IPS DF 4.7 (cell line): ENCODE measurements around the gene MEIOB.

Source experiments
- DNase-seq: peaks from one replicate; pipeline ENCODE4 v3.0.0-alpha.2; 2013; ENCODE audit warnings: low spot score; ENCODE audit errors: extremely low read depth

The MEIOB gene

DNA sequence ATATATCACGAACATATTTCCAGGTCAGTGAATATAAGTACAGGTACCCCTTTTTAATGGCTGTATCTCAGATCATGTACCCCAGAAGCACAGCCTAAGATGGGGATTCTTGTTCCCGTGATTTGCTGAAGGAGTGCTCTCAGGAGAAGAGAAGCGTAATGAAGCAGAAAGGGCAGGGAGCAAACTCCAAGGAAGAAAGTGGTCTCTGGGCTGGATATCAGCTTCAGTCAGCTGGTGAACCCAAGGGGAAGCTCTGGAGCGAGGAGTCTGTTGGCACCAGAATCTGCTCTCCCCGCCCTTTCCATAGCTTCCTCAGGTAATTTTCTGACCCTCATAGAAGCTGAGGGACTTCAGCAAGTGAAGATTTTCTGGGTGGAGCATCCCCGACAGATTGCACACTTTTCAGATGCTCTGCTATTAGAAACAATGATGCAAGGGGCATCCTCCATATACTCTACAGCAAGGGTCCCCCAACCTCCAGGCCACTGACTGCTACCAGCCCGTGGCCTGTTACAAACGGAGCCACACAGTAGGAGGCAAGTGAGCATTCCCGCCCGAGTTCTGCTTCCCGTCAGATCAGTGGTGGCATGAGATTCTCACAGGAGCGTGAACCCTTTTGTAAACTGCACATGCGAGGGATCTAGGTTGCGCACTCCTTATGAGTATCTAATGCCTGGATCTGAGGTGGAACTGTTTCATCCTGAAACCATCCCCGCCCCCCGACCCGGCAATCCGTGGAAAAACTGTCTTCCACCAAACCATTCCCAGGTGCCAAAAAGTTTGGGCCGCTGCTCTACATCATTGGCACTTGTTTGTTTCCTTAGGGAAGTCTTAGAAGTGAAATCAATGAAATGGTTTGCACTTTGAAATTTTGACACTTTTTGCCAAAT, 40.5 kb downstream of the MEIOB start:
- DNase-seq, result no peak

GRCh38 chr16:1830213-1830612, 41.8 kb downstream of the MEIOB start:
- DNase-seq, result no peak

DNA sequence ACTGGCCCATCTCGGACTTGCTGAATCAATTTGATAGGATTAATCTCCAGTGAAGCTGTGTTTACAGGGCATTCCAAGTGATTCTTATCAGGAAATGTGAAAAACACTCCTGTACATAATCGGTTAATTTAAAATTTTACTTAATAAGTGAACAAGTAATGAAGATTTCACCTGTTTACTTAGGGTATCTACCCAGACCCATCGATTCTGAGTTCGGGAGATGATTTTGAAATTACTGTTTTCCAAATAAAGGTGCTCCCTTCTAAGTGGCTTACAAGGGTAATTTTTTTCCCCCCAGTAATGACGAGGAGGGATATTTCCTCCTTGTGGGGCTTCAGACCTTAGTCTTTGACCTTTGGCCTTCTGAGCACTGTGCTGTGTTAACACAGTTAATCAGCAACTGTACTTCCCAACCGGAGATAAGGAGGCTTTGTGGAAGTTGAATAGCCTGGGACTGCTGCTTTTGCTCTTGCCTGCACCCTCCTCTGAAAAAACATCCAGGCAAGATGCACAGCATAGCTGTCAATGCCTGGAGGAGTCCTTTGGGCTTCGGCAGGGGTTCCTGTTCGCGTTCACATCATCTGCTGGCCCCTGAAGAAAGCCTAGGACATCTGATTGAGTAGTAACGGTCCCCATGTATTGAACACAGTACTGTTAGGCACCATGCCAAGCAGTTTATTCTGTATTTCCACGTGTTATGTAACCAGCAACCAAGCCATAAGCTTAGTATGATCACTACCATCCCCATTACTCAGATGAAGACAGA, 43.1 kb downstream of the MEIOB start:
- no peak for DNase-seq

- no peak for DNase-seq
These were observed 45.0 kb downstream of the MEIOB start, which contains the start of the genes FAHD1 and HAGH for GRCh38 chr16:1826691-1827573. Gene FAHD1 (plus strand): TSS chr16:1827206. CDS start chr16:1827239, 33 bp downstream. Gene HAGH (minus strand): TSS chr16:1826825. CDS start chr16:1826787, 38 bp downstream.

GRCh38 chr16:1825864-1826690, 45.9 kb downstream of the MEIOB start:
- DNase-seq, result no peak

DNA sequence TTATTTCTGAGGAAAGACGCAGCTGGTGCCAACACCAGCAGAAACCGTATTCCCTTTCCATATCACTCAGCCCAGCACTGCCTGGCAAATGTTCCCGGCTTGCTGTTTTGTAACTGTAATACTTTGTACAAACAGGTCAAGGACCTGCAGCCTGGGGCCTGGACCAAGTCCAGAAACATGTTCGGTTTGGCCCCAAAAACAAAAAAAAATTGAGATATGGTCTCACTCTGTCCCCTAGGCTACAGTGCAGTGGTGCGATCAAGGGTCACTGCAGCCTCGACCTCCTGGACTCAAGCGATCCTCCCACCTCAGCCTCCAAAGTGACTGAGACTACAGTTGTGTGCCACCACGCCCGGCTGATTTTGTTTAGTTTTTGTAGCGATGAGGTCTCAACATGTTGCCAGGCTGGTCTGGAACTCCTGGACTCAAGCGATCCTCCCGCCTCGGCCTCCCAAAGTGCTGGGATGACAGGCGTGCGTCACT, 46.5 kb downstream of the MEIOB start:
- no peak for DNase-seq

GRCh38 chr16:1823821-1824220, 48.1 kb downstream of the MEIOB start:
- no peak for DNase-seq

GRCh38 chr16:1822801-1823200, 49.2 kb downstream of the MEIOB start:
- no peak for DNase-seq

GRCh38 chr16:1821861-1822611, 49.9 kb downstream of the MEIOB start:
- no peak for DNase-seq

GRCh38 chr16:1820946-1821290, 51.0 kb downstream of the MEIOB start:
- DNase-seq, result no peak

DNA sequence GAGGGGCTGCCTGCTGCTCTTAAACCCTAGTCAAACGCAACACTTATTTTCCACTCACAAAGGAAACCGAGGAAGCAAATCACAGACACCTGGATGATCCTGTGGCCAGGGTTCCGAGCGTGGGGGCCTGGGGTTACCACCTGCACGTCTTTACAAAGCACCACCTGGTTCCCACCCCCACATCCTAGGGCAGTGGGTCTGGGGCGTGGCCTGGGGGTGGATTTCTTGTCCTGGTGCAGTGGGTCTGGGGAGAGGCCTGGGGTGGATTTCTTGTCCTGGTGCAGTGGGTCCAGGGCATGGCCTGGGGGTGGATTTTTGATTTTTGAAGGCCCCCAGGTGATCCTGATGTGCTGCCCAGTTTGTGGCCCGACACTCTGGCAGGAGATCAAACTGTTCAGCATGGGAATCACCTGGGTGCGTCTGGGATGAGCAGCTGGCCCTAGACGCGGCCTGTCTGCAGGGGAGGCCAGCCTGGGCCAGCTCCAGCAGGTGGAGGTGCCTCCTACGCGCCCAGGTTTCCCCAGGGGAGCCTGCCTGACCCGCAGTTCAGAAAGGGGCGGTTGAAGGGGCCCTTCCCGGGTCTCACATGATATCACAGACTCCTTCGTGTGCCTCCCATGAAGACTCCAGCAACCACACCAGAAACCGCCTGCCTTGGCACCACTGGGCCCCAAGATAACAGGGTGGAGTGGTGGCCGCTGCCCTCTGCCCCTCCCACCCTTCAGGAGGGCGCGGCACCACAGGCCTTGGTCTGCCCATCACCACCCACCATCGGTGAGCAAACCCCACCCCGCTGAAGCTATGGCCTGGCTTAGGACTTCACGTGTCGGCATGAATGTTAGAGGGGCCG, 51.6 kb downstream of the MEIOB start:
- no peak for DNase-seq

- no peak for DNase-seq
These were observed 52.4 kb downstream of the MEIOB start for GRCh38 chr16:1819611-1820010.

- no peak for DNase-seq
These were observed 53.0 kb downstream of the MEIOB start for GRCh38 chr16:1818873-1819525.

GRCh38 chr16:1818204-1818872, 53.6 kb downstream of the MEIOB start:
- no peak for DNase-seq

DNA sequence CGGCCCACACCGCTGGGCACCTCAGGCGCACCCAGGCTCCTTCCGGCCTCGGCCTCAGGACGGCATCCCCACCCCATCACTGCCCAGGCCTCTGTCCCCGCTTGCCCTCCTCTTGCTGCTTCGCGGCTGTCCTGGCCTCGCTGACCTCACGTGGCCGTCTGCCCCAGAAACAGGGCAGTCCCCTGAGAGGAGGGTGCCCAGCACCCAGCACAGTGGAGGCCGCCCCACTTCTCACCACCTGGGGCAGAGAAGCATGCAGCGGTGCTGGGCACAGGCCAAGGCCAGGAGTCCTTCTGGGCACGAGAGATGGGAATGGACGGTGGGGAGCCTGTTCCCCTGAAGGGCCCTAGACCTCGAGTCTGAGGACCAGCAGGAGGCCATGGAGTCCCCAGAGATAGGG, 54.2 kb downstream of the MEIOB start:
- no peak for DNase-seq

DNA sequence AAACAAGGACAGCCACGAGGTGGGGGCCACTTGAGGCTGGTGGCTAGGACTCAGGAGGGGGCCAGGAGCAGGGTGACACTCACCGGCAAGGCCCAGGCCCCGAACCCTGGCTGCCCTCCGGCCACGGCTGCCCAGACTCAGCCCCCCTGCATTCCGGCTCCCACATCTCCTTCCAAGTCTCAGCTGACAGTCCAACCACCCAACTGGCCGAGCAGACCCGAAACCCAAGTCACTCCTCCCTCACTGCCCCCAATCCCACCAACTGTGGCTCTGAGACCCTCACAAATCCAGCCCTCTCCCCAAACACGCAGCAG, 54.7 kb downstream of the MEIOB start:
- DNase-seq, result no peak

DNA sequence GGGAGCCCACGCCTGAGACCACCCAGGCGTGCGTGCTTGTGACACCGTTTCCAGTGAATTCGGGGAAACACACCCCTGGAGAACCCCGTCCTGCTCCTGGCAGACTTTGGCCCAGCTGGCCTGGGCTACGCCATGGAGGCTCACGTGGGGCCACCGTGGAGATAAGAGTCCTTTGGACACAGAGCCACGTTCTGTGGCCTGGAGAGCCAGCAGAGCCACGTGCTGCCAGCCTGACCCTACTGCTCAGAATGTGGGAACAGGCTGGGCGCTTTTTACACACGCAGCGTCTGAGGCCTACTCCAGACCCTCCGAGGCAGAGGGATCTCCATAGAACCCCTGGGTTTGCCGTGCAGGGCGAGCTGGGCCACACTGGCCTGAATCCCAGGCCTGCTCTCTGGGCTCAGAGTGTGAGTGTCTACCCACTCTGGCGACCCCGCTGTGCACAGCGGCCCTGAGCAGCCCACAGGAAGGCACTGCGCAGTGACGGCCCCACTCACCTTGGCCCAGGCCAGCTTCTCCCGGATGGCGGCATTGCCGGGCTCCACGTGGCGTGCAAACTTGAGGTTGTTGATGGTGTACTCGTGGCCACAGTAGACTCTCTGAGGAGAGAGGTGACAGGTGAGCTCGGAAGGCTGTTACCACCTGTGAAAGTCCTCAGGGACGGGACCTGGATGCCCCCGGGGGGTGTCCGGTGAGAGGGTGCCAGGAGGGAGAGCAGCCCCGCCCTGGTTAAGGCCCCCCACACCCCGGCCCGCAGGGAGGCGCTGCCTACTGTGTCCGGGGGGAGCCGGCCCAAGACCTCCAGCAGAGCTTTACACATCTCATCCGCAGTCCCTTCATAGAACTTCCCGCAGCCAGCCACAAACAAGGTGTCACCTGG, 55.3 kb downstream of the MEIOB start:
- no peak for DNase-seq
